GM19193 (cell line): ENCODE results near the gene METTL3.

Source experiments
- POLR2A ChIP-seq: IDR thresholded peaks from 4 replicates; pipeline ENCODE4 v1.6.1; 2011; ENCODE audit not compliant: insufficient read depth, insufficient read length; ENCODE audit errors: extremely low read depth

The METTL3 gene

GRCh38 chr14:21509432-21510143 lies 1.6 kb downstream of the METTL3 start:
- no peak for TF ChIP-seq POLR2A

- no peak for TF ChIP-seq POLR2A
Observed at GRCh38 chr14:21506557-21506956, 4.6 kb downstream of the METTL3 start.

GRCh38 chr14:21505012-21505553 lies 6.1 kb downstream of the METTL3 start:
- TF ChIP-seq POLR2A = no peak

GRCh38 chr14:21503376-21503775 lies 7.8 kb downstream of the METTL3 start:
- no peak for TF ChIP-seq POLR2A

- TF ChIP-seq POLR2A = no peak
Observed at GRCh38 chr14:21501568-21501967, 9.6 kb downstream of the METTL3 start.

- no peak for TF ChIP-seq POLR2A
Observed at GRCh38 chr14:21498540-21499526, 12.3 kb downstream of the METTL3 start.

- no peak for TF ChIP-seq POLR2A
Observed at GRCh38 chr14:21496453-21496852, 14.7 kb downstream of the METTL3 start.

GRCh38 chr14:21494902-21495762 lies 16.0 kb downstream of the METTL3 start:
- no peak for TF ChIP-seq POLR2A

GRCh38 chr14:21486640-21487087 lies 24.5 kb downstream of the METTL3 start:
- no peak for TF ChIP-seq POLR2A

GRCh38 chr14:21476925-21477681 lies 34.0 kb downstream of the METTL3 start, which contains the start of the genes RAB2B and TOX4:
Gene RAB2B, minus strand, starts transcription at chr14:21476959. Its CDS starts 87 bp downstream, at chr14:21476872.
Gene TOX4, plus strand, starts transcription at chr14:21477195. Its CDS starts 84 bp downstream, at chr14:21477279.
- TF ChIP-seq POLR2A = peak; percentile 82

- TF ChIP-seq POLR2A = peak; percentile 54
Observed at GRCh38 chr14:21476523-21476924, 34.6 kb downstream of the METTL3 start.

- no peak for TF ChIP-seq POLR2A
Observed at GRCh38 chr14:21475767-21476522, 35.2 kb downstream of the METTL3 start.

- TF ChIP-seq POLR2A = no peak
Observed at GRCh38 chr14:21467616-21468015, 43.5 kb downstream of the METTL3 start.
